PFSK-1 (cell line): ENCODE data around the gene EPS8L2.
A peak's percentile ranks its signal among the peaks of the same experiment; 100 is the strongest.

Experiments used
- POLR2AphosphoS5 ChIP-seq: IDR thresholded peaks from 2 replicates; pipeline ENCODE4 v1.6.1; 2012; ENCODE audit warnings: low read depth, mild to moderate bottlenecking, control low read depth, low read length, moderate library complexity
- TAF1 ChIP-seq: IDR thresholded peaks from 2 replicates; pipeline ENCODE4 v1.6.1; 2012; ENCODE audit warnings: low read length, control low read depth, borderline replicate concordance; ENCODE audit not compliant: insufficient read depth

DNA sequence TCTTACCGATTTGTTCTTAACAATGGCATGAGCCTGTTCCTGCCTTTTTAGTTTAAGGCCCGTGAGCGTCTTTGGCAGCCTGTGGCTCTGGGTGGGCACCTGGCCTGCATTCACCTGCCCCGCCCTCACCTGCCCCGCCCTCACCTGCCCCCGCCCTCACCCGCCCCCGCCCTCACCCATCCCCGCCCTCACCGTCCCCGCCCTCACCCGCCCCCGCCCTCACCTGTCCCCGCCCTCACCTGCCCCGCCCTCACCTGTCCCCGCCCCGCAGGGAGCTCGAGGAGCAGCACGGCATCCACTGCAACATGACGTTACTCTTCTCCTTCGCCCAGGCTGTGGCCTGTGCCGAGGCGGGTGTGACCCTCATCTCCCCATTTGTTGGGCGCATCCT, 57.0 kb downstream of the EPS8L2 start:
- 0 out of 2 replicates have a peak, but pooled peaks have one; percentile 32 for TF ChIP-seq POLR2AphosphoS5
- TF ChIP-seq TAF1: no peak
